Measurements from ENCODE around the gene FGF11.

DNA sequence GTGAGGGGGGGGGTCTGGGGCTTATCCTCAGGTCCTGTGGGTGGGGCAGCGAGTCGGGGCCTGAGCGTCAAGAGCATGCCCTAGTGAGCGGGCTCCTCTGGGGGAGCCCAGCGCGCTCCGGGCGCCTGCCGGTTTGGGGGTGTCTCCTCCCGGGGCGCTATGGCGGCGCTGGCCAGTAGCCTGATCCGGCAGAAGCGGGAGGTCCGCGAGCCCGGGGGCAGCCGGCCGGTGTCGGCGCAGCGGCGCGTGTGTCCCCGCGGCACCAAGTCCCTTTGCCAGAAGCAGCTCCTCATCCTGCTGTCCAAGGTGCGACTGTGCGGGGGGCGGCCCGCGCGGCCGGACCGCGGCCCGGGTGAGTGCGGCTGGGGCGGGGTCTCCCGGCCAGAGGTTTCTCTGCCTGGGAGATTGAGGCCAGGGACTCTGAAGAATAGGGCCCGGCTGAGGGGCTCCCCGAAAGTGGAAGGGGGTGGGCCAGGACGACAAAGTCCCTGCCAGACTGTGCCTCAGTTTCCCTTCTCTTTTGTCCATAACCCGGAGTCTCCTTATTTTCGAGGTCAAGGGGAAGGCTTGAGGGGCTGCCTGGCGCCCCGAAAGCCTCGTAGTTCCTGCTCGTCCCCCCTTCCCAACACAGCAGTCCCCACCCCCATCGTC, at the start of gene FGF11:
- TF ChIP-seq, protein P1, sequence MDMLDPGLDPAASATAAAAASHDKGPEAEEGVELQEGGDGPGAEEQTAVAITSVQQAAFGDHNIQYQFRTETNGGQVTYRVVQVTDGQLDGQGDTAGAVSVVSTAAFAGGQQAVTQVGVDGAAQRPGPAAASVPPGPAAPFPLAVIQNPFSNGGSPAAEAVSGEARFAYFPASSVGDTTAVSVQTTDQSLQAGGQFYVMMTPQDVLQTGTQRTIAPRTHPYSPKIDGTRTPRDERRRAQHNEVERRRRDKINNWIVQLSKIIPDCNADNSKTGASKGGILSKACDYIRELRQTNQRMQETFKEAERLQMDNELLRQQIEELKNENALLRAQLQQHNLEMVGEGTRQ (IDR thresholded peaks at IDR 0.05; ENCODE audit: low read depth, low read length) = no peak
- TF ChIP-seq, protein P2, sequence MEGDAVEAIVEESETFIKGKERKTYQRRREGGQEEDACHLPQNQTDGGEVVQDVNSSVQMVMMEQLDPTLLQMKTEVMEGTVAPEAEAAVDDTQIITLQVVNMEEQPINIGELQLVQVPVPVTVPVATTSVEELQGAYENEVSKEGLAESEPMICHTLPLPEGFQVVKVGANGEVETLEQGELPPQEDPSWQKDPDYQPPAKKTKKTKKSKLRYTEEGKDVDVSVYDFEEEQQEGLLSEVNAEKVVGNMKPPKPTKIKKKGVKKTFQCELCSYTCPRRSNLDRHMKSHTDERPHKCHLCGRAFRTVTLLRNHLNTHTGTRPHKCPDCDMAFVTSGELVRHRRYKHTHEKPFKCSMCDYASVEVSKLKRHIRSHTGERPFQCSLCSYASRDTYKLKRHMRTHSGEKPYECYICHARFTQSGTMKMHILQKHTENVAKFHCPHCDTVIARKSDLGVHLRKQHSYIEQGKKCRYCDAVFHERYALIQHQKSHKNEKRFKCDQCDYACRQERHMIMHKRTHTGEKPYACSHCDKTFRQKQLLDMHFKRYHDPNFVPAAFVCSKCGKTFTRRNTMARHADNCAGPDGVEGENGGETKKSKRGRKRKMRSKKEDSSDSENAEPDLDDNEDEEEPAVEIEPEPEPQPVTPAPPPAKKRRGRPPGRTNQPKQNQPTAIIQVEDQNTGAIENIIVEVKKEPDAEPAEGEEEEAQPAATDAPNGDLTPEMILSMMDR (conservative IDR thresholded peaks at IDR 0.05; ENCODE audit: low read depth, low read length) = no peak
- TF ChIP-seq CEBPB (IDR thresholded peaks at IDR 0.05; ENCODE audit: low read depth, low read length) = no peak
- no peak for TF ChIP-seq POLR2A (IDR thresholded peaks at IDR 0.05; ENCODE audit: low read depth, low read length)
- TF ChIP-seq SMC3 (IDR thresholded peaks at IDR 0.05; ENCODE audit: low read depth, low read length) = no peak
- no peak for TF ChIP-seq MXI1 (IDR thresholded peaks at IDR 0.05; ENCODE audit: borderline replicate concordance, low read depth, low read length)
- TF ChIP-seq MAZ (IDR thresholded peaks at IDR 0.05; ENCODE audit: borderline replicate concordance, low read depth, low read length) = no peak; the same call in 1 of the 2 replicates
- no peak for TF ChIP-seq BHLHE40 (IDR thresholded peaks at IDR 0.05; ENCODE audit: low read depth, low read length)
- TF ChIP-seq, protein P3, sequence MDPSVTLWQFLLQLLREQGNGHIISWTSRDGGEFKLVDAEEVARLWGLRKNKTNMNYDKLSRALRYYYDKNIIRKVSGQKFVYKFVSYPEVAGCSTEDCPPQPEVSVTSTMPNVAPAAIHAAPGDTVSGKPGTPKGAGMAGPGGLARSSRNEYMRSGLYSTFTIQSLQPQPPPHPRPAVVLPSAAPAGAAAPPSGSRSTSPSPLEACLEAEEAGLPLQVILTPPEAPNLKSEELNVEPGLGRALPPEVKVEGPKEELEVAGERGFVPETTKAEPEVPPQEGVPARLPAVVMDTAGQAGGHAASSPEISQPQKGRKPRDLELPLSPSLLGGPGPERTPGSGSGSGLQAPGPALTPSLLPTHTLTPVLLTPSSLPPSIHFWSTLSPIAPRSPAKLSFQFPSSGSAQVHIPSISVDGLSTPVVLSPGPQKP (IDR thresholded peaks at IDR 0.05; ENCODE audit: borderline replicate concordance, low read depth, low read length) = no peak
- no peak for TF ChIP-seq FOS (IDR thresholded peaks at IDR 0.05; ENCODE audit: low read depth, low read length)
- no peak for TF ChIP-seq RFX5 (IDR thresholded peaks at IDR 0.05; ENCODE audit: low read depth, low read length)
- no peak for TF ChIP-seq RAD21 (IDR thresholded peaks at IDR 0.05; ENCODE audit: low read length)
